Measurements from ENCODE around the gene SH3GL3. TPM values are rescaled to one million over a fixed set of nuclear protein-coding genes. Genes with fewer than 3 reads are reported as not detected.

The SH3GL3 gene
- polyA plus RNA-seq, 1 of the 3 experiments (the other 2 are of a cell fraction) = not detected

- no peak for TF ChIP-seq SMC3 (IDR thresholded peaks at IDR 0.05; ENCODE audit: low read depth, low read length)
These were observed 42.5 kb downstream of the SH3GL3 start (continued) for GRCh38 chr15:83489690-83490089.

GRCh38 chr15:83491486-83491885 lies 44.3 kb downstream of the SH3GL3 start:
- no peak overlapping the region for H3K27ac ChIP-seq (ENCODE audit: low read depth in 2 of 2, low read length in 1 of 2)
- H3K79me2 ChIP-seq (ENCODE audit: insufficient read depth) = no peaks in the 10 kb centered on the region
- no peaks in the 10 kb centered on the region for H3K27me3 ChIP-seq (ENCODE audit: insufficient read depth)
- no peaks in the 10 kb centered on the region for H3K9me3 ChIP-seq
- no peaks in the 10 kb centered on the region for H3K36me3 ChIP-seq (replicated peaks in 1 of 2; ENCODE audit: control insufficient read depth in 1 of 2, insufficient read depth in 2 of 2, low read length in 1 of 2)
- ChIA-PET CTCF (interaction anchor here (1.2 kb wide), 1 partner anchor 53 kb away, joined by 3 read pairs; no protein-coding TSS in a partner anchor), POLR2A (no interaction called here)
- no peak overlapping the region for H3K9ac ChIP-seq
- 0% methylated on average over 4 of the region's 5 CpGs for WGBS (ENCODE audit: low lambda C conversion rate)
- no peak overlapping the region for H3K4me2 ChIP-seq
- H2AFZ ChIP-seq (ENCODE audit: low read depth) = no peak overlapping the region
- no peaks in the 10 kb centered on the region for H3K4me1 ChIP-seq (ENCODE audit: control insufficient read depth in 1 of 2, insufficient read depth in 2 of 2, low read depth in 1 of 2, low read length in 1 of 2)
- DNase-seq = no peak
- H4K20me1 ChIP-seq (ENCODE audit: insufficient read depth) = no peaks in the 10 kb centered on the region
- H3F3A ChIP-seq (replicated peaks; ENCODE audit: insufficient read depth) = no peaks in the 10 kb centered on the region
- H3K4me3 ChIP-seq (ENCODE audit: low read depth in 2 of 2, low read length in 1 of 2) = no peak overlapping the region
- no peak for TF ChIP-seq FOXM1 (IDR thresholded peaks at IDR 0.05; ENCODE audit: low read depth)
- TF ChIP-seq TCF12 (IDR thresholded peaks at IDR 0.05) = no peak
- no peak for TF ChIP-seq GATA2 (CRISPR knock-in tag; IDR thresholded peaks at IDR 0.05)
- TF ChIP-seq RXRA (IDR thresholded peaks at IDR 0.05; ENCODE audit: borderline replicate concordance, low read depth) = no peak
- TF ChIP-seq SIN3A (IDR thresholded peaks at IDR 0.05; ENCODE audit: borderline replicate concordance, low read depth, low read length) = no peak
- TF ChIP-seq SMC3 (IDR thresholded peaks at IDR 0.05; ENCODE audit: low read depth, low read length) = no peak
- TF ChIP-seq, protein P1, sequence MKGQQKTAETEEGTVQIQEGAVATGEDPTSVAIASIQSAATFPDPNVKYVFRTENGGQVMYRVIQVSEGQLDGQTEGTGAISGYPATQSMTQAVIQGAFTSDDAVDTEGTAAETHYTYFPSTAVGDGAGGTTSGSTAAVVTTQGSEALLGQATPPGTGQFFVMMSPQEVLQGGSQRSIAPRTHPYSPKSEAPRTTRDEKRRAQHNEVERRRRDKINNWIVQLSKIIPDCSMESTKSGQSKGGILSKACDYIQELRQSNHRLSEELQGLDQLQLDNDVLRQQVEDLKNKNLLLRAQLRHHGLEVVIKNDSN (IDR thresholded peaks at IDR 0.05; ENCODE audit: borderline replicate concordance, low read depth) = no peak
- no peak for TF ChIP-seq MXI1 (IDR thresholded peaks at IDR 0.05; ENCODE audit: low read depth, low read length)
- TF ChIP-seq, protein P2, sequence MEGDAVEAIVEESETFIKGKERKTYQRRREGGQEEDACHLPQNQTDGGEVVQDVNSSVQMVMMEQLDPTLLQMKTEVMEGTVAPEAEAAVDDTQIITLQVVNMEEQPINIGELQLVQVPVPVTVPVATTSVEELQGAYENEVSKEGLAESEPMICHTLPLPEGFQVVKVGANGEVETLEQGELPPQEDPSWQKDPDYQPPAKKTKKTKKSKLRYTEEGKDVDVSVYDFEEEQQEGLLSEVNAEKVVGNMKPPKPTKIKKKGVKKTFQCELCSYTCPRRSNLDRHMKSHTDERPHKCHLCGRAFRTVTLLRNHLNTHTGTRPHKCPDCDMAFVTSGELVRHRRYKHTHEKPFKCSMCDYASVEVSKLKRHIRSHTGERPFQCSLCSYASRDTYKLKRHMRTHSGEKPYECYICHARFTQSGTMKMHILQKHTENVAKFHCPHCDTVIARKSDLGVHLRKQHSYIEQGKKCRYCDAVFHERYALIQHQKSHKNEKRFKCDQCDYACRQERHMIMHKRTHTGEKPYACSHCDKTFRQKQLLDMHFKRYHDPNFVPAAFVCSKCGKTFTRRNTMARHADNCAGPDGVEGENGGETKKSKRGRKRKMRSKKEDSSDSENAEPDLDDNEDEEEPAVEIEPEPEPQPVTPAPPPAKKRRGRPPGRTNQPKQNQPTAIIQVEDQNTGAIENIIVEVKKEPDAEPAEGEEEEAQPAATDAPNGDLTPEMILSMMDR (IDR thresholded peaks at IDR 0.05) = no peak
- TF ChIP-seq, protein P3, sequence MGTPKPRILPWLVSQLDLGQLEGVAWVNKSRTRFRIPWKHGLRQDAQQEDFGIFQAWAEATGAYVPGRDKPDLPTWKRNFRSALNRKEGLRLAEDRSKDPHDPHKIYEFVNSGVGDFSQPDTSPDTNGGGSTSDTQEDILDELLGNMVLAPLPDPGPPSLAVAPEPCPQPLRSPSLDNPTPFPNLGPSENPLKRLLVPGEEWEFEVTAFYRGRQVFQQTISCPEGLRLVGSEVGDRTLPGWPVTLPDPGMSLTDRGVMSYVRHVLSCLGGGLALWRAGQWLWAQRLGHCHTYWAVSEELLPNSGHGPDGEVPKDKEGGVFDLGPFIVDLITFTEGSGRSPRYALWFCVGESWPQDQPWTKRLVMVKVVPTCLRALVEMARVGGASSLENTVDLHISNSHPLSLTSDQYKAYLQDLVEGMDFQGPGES (IDR thresholded peaks at IDR 0.05; ENCODE audit: low read depth, low read length) = no peak
- TF ChIP-seq MEF2A (IDR thresholded peaks at IDR 0.05; ENCODE audit: borderline replicate concordance, low read depth) = no peak
- TF ChIP-seq USF2 (IDR thresholded peaks at IDR 0.05; ENCODE audit: borderline replicate concordance, low read depth, low read length) = no peak
- no peaks in the 10 kb centered on the region for H3K9me2 ChIP-seq

Measured in SK-N-SH (cell line).